PC-3 (cell line): Measurements from ENCODE around the gene NCOR2. TPM values are rescaled to one million over a fixed set of nuclear protein-coding genes. Genes with fewer than 3 reads are reported as not detected.

Source experiments
- ATAC-seq: fragments of 200-7000 bp; cut with Tn5 transposase; 2 replicates; pipeline ENCODE4 v1.9.1; 2020; ENCODE audit warnings: mild to moderate bottlenecking, moderate library complexity
- BruUV-seq: library from RNA; stranded (reverse); fragments of 400-500 nt; replicated peaks from 2 replicates; lab custom pipeline; 2021; lab: Mats Ljungman, UMichigan
- CTCF ChIA-PET: fragments of 300-600 bp; sonication (Branson Sonifier 250); formaldehyde crosslinking; loops from one replicate; lab custom pipeline; 2022; ENCODE audit warnings: antibody characterized with exemption; lab: Charles Lee
- POLR2A ChIA-PET: fragments of 300-600 bp; sonication (Branson Sonifier 250); formaldehyde crosslinking; loops from one replicate; lab custom pipeline; 2022; ENCODE audit warnings: antibody characterized with exemption; ENCODE audit not compliant: unreplicated experiment; lab: Charles Lee
- DNase-seq: peaks from one replicate; pipeline ENCODE4 v3.0.0-alpha.2; 2015
- H2AFZ ChIP-seq: fragments of 300-600 bp; sonication (generic); 2 replicates; pipeline ENCODE4 v1.6.0; 2016; ENCODE audit warnings: antibody characterized with exemption, low read length
- H3F3A ChIP-seq: fragments of 300-600 bp; sonication (generic); one replicate; pipeline ENCODE4 v1.6.0; 2017; ENCODE audit warnings: antibody characterized with exemption, low read length, control low read depth, mild to moderate bottlenecking; ENCODE audit not compliant: unreplicated experiment
- H3K27ac ChIP-seq: fragments of 300-600 bp; sonication (generic); 2 replicates; pipeline ENCODE4 v1.5.1; 2016; ENCODE audit warnings: mild to moderate bottlenecking, low read length
- H3K27me3 ChIP-seq: fragments of 300-600 bp; sonication (generic); 2 replicates; pipeline ENCODE4 v1.6.1; 2016; ENCODE audit warnings: low read length, mixed read lengths
- H3K36me3 ChIP-seq: fragments of 300-600 bp; sonication (generic); 2 replicates; pipeline ENCODE4 v1.6.1; 2016; ENCODE audit warnings: low read depth, mixed run types, low read length, mixed read lengths
- H3K4me1 ChIP-seq: fragments of 300-600 bp; sonication (generic); 2 replicates; pipeline ENCODE4 v1.5.1; 2016; ENCODE audit warnings: low read length; ENCODE audit not compliant: insufficient read depth
- H3K4me2 ChIP-seq: fragments of 300-600 bp; sonication (generic); 2 replicates; pipeline ENCODE4 v1.6.0; 2016; ENCODE audit warnings: low read length
- H3K4me3 ChIP-seq: fragments of 300-600 bp; sonication (generic); 2 replicates; pipeline ENCODE4 v1.5.1; 2016; ENCODE audit warnings: mild to moderate bottlenecking, low read length, mixed read lengths
- H3K79me2 ChIP-seq: fragments of 300-600 bp; sonication (generic); 2 replicates; pipeline ENCODE4 v1.6.1; 2017; ENCODE audit warnings: low read length, mixed read lengths
- H3K9ac ChIP-seq: fragments of 300-600 bp; sonication (generic); 2 replicates; pipeline ENCODE4 v1.6.0; 2016; ENCODE audit warnings: mild to moderate bottlenecking, low read length
- H3K9me2 ChIP-seq: fragments of 300-600 bp; sonication (generic); replicated peaks from 2 replicates; pipeline ENCODE4 v1.6.1; 2016; ENCODE audit warnings: mixed run types, low read length, mixed read lengths
- H3K9me3 ChIP-seq: fragments of 300-600 bp; sonication (generic); 2 replicates; pipeline ENCODE4 v1.6.1; 2016; ENCODE audit warnings: low read length, mixed read lengths
- H4K20me1 ChIP-seq: fragments of 300-600 bp; sonication (generic); 2 replicates; pipeline ENCODE4 v1.6.1; 2016; ENCODE audit warnings: low read length, mixed read lengths
- CTCF ChIP-seq: fragments of 300-600 bp; sonication (generic); conservative IDR thresholded peaks from 2 replicates; pipeline ENCODE4 v1.5.1; 2017; ENCODE audit warnings: antibody characterized with exemption, low read depth, mild to moderate bottlenecking, low read length
- EZH2 ChIP-seq: fragments of 300-600 bp; sonication (generic); IDR thresholded peaks from one replicate; pipeline ENCODE4 v1.6.1; 2017; ENCODE audit warnings: antibody characterized with exemption, mild to moderate bottlenecking, low read length; ENCODE audit not compliant: unreplicated experiment
- EZH2phosphoT487 ChIP-seq: fragments of 300-600 bp; sonication (generic); IDR thresholded peaks from 2 replicates; pipeline ENCODE4 v1.6.1; 2018; ENCODE audit warnings: mild to moderate bottlenecking, antibody characterized with exemption, low read length, borderline replicate concordance
- intact Hi-C: fragments of 100-400 bp; cut with micrococcal nuclease; formaldehyde crosslinking; loops from 2 replicates; pipeline ENCODE4 v1.9.0; 2023
- total RNA-seq: library from RNA; depleted of rRNA; stranded (reverse); fragments of >200 nt; gene quantifications from 2 replicates; pipeline ENCODE4 v1.2.3, GENCODE V29; 2014

Gene NCOR2
- total RNA-seq, 1 experiment from 2014 or later, result 117 TPM

GRCh38 chr12:124604264-124604680, 36.9 kb upstream of the NCOR2 start:
- Histone ChIP-seq H3K27ac (no peak overlapping the region), H3K9me3 (no peaks in the 10 kb centered on the region), H4K20me1 (no peaks in the 10 kb centered on the region), H3K36me3 (no peaks in the 10 kb centered on the region), H3K9me2 (no peaks in the 10 kb centered on the region), H3K27me3 (no peaks in the 10 kb centered on the region), H3K9ac (no peak overlapping the region), H3F3A (peaks cover 6% of the 10 kb centered on the region), H2AFZ (no peak overlapping the region), H3K79me2 (no peaks in the 10 kb centered on the region), H3K4me2 (no peak overlapping the region), H3K4me3 (no peak overlapping the region), H3K4me1 (peaks cover 28% of the 10 kb centered on the region)
- DNase-seq (no peak), ATAC-seq (no peak)
- ChIA-PET CTCF (no interaction called here), POLR2A (no interaction called here)
- TF ChIP-seq EZH2, result no peak
- TF ChIP-seq CTCF, result no peak
- TF ChIP-seq EZH2phosphoT487, result no peak
- intact Hi-C loops, result no loop called here
- BruUV-seq, result no TSS peak

- DNase-seq (no peak), ATAC-seq (no peak)
- ChIA-PET POLR2A (no interaction called here), CTCF (no interaction called here)
- H3K9ac ChIP-seq, result no peak overlapping the region
- no peaks in the 10 kb centered on the region for H3K27me3 ChIP-seq
- intact Hi-C loops, result no loop called here
- TF ChIP-seq EZH2phosphoT487, result no peak
- TF ChIP-seq CTCF, result no peak
- TF ChIP-seq EZH2, result no peak
- H3K4me1 ChIP-seq, result peaks cover 29% of the 10 kb centered on the region
- H3K36me3 ChIP-seq, result no peaks in the 10 kb centered on the region
- H4K20me1 ChIP-seq, result no peaks in the 10 kb centered on the region
- H3K9me2 ChIP-seq, result no peaks in the 10 kb centered on the region
- no peak overlapping the region for H3K4me2 ChIP-seq
- H2AFZ ChIP-seq, result no peak overlapping the region
- H3F3A ChIP-seq, result peaks cover 5% of the 10 kb centered on the region
- H3K4me3 ChIP-seq, result no peak overlapping the region
- no peaks in the 10 kb centered on the region for H3K9me3 ChIP-seq
- no peaks in the 10 kb centered on the region for H3K79me2 ChIP-seq
- BruUV-seq, result no TSS peak
- H3K27ac ChIP-seq, result no peak overlapping the region
Observed at GRCh38 chr12:124603831-124604251, 36.4 kb upstream of the NCOR2 start.

- POLR2A ChIA-PET, result no interaction called here
- ATAC-seq, result no peak
Observed at GRCh38 chr12:124603100-124603541, 35.7 kb upstream of the NCOR2 start.

More at GRCh38 chr12:124603100-124603541, 35.7 kb upstream of the NCOR2 start:
- Histone ChIP-seq H3K27ac (no peak overlapping the region), H2AFZ (no peak overlapping the region), H3F3A (no peaks in the 10 kb centered on the region), H3K4me1 (peaks cover 23% of the 10 kb centered on the region), H3K27me3 (no peaks in the 10 kb centered on the region), H3K9me2 (no peaks in the 10 kb centered on the region), H3K79me2 (no peaks in the 10 kb centered on the region), H4K20me1 (no peaks in the 10 kb centered on the region), H3K4me3 (no peak overlapping the region), H3K9me3 (no peaks in the 10 kb centered on the region), H3K4me2 (no peak overlapping the region), H3K9ac (no peak overlapping the region), H3K36me3 (no peaks in the 10 kb centered on the region)
- TF ChIP-seq EZH2phosphoT487, result no peak
- no peak for TF ChIP-seq CTCF
- no peak for TF ChIP-seq EZH2
- intact Hi-C loops, result no loop called here
- BruUV-seq, result no TSS peak
- DNase-seq, result no peak
- CTCF ChIA-PET, result no interaction called here
